Midbrain (tissue), 1 donor: ENCODE data around the gene ISCU.
A peak's percentile ranks its signal among the peaks of the same experiment; 100 is the strongest.
"Not testable (repeated sequence)": the region's sequence is repeated elsewhere in the genome, so short reads cannot be mapped to it uniquely, and the experiment has no call there.

Experiments
- DNase-seq: peaks from one replicate; lab custom pipeline; 2025; lab: John Stamatoyannopoulos, UW

The ISCU gene

DNA sequence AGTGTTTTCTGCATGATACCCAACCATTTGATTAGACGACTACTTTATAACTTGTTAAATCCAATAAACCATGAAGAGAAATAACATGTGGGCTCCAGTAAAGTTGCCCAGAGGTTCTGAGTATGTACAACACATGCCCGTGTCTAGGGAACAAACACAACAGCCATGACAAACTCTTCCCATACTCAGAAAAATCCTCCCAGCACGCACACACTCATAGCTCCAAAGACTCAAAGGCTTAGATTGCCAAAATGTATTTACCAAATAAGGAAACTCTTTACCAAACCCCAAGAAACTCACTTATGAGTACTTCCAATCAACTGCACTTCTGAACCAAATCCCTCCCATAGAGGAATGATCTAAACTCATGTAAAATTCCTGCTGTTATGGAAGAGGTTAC, 18.7 kb upstream of the ISCU start:
- no peak for DNase-seq

DNA sequence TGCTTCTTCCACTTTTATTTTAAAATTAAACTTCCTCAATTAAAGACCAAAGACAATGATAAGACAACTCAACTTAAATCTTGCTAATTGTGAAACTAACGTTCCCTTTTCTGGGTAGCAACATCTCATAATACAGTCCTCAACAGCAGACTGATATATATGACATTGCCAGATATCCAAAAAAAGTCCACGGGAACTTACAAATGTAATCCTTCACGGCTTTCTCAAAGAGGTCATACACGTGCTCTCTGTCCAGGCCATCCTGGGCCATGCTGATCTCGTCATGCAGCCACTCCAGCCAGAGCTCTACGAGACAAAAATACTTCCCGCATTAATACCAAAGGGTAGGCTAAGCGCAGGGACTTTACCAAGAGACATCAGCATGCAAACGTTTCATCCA, 14.7 kb upstream of the ISCU start:
- DNase-seq = no peak

DNA sequence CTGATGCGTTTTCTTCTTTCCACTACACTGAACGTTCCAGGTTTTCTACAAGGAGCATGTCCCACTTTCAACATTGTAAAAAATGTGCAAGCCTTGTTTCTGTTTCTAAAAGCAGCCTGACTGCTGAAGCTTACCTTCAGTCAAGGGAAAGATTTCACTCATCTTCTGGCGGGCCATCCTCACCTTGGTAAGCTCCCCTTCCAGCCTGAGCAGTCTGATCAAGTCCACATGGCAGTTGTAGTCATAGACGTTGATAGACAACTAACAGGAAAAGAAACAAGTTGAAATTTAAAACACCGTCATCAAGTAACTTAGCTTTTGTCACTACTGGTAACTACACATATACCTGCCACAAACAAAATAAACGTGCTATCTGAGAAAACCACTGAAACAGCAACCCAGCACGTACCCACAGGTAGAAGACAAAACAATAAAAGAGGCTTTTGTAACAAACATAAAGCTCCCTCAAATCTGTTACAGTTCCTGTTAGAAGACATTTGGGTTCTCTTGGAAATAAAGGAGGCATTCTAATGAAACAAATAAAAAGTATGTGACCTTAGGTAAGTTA, 13.4 kb upstream of the ISCU start:
- no peak for DNase-seq

DNA sequence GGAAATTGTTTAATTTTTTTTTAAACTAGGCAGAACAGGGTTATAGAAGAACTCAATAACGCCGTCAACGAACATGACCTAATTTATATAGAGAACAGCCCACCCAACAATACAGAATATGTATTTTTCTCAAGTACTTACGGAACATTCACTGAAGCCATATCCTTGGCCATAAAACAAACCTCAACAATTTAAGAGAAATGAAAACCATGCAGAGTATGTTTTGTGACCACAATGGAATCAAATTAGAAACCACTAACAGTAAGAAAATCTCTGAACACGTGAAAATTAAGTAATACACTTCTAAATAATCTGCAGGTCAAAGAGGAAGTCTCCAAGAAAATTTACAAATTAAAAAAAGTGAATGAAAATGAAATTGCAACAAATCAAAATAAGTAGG, 10.9 kb upstream of the ISCU start:
- DNase-seq = no peak

DNA sequence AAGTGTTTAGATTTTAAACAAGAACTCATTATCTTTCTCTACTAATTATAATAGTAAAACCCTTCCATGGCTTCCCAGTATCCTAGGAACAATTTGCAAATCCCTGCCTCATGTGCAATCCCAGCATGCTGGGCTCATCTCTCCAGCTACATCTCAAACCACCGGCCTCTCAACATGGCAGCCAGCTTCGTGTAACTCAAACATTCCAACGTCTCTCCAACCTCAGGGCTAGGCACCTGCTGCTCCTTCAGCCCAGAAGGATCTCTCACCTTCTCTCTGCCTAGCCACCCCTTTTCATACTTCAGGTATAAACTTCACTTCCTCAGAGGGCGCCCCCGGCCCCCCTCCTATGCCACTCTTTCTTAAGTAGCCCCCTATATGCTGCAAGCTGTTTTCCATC, 8.6 kb upstream of the ISCU start:
- DNase-seq = no peak

DNA sequence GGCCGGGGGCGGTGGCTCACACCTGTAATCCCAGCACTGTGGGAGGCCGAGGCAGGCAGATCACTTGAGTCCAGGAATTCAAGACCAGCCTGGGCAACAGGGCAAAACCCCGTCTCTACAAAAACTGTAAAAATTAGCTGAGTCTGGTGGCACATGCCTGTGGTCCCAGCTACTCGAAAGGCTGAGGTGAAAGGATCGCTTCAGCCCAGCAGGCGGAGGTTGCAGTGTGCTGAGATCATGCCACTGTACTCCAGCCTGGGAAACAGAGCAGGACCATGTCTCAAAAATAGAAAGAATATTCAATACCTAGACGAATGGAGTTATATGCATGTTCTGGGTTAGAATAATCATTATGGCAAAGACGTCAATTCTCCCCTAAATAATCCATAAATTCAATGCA, 7.0 kb upstream of the ISCU start:
- DNase-seq = not testable (repeated sequence)

DNA sequence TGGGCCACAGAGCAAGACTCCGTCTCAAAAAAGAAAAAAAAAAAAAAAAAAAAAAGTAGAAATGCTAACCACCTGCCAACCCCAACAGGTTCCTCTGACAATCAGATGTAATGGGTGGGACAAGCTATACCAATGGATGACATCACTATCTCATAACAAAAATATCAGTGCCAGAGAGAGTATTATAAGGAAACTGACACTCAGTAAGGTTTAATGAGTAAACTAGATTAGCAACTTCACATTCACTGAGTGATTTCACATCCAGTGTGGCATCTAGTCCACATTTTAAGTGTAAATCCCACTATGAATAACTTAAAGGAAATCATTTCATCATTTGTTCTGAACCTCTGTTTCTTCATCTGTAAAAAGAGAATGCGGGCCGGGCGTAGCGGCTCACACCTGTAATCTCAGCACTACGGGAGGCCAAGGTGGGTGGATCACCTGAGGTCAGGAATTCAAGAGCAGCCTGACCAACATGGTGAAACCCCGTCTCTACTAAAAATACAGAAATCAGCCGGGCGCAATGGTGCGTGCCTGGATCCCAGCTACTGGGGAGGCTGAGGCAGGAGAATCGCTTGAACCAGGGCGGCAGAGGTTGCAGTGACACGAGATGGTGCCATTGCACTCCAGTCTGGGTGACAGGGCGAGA, 3.3 kb upstream of the ISCU start:
- no peak for DNase-seq

DNA sequence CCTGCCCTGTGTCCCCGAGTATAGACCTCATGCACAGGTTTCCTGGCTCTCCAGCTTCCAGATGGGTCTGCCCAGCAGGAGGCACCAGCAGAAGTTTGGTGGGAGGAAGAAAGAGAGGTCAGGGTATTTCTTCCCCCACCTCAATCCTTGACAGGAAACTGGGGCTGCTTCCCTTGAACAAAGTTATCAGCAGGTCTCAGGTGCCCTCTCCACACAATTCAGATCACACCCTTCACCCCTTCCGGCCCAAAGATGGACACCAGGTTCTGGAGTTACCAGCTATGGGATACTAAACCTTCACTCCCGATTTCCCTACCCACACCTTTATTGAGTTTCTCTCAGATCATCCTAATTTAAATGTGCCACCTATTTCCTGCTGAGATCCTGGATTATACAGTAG, 2.6 kb upstream of the ISCU start:
- DNase-seq = no peak

DNA sequence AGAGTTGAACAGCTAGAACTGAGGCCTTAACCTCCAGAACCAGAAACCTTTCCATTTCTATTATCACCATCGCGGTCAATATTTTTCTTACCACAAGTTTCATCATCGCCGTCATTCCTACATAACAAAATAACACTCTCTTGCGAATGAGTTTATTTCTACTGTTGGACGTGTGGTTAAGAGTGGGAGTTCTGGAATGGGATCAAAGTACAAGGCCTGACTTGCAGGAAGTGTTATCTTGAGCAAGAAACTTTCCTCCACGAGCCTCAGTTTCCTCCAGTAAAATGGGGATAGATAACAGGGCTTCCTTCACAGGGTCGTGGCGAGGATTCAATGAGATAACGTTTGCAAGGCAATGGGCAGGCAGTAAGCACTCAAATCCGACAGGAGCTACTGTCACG, 2.1 kb upstream of the ISCU start:
- DNase-seq = no peak

DNA sequence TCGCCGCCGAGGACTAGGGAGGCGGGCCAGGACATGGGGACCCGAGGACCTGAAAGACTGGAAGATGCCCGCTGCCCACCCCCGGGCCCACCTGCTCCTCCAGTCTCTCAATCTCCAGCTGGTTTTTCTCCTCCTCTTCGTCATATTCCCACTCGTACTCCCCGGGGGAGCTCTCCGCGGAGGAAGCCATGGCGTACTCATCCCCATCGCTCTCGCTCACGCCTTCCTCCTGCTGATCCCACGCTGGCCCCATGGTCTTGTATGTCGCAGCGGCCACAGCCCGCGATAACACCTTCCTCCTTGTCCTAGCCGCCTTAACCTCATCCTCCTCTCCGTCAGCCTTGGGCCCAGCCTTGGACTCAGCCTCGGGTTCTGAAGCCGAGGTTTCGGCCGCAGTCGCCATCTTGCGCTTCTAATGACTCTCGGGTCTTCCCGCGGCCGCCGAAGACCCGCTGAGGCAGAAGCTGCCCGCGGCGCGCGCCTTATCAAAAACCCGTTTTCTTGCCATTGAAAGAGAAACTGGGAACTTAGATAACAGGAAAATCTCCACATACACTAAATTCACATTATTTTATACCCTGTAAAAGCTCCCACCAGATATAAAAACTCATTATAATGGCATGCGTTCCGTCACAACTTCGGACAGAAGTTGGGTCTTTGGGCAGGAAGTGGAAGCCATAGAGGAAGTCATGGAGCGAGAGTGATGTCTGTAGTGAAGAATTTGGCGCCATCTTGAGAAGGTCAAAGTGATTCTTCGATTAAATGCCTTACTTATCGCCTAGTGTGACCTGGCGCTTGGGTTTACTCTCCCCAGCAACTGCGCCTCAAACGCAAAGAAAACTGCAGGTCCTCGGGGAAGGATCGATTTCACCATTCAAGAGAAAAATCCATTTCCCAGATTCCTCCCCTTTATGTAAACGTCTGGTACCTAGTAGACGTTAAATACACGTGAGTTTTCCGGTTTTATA, 1.4 kb upstream of the ISCU start, which contains the start of gene SART3:
Gene SART3 (minus strand): TSS at position 422 of the 968 bp plus-strand sequence. CDS start 19 bp downstream, at position 403.
- DNase-seq = peak; percentile 91

DNA sequence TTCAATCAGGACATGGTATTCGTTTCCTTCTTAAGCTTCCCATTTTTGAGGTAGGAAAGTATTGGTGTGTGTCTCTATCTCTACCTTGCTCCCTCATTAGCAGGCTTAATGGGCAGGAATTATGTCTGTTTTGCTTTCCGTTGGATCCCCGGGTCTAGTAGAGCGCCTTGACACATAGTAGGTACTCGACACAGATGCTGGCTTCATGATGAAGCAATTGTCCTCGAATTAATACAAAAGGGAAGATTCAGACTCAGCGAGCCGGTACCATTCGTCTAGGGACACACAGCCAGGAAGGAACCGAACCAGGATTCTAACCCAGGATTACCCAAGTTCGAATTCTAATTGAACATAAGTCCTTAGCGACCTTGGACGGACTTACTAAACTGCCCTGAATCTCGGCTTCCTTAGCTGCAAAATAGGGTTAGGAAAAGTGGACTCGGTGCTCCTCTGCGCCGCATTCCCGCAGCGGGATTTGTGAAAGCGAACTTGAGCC, 496 bp upstream of the ISCU start:
- peak; percentile 51 for DNase-seq

DNA sequence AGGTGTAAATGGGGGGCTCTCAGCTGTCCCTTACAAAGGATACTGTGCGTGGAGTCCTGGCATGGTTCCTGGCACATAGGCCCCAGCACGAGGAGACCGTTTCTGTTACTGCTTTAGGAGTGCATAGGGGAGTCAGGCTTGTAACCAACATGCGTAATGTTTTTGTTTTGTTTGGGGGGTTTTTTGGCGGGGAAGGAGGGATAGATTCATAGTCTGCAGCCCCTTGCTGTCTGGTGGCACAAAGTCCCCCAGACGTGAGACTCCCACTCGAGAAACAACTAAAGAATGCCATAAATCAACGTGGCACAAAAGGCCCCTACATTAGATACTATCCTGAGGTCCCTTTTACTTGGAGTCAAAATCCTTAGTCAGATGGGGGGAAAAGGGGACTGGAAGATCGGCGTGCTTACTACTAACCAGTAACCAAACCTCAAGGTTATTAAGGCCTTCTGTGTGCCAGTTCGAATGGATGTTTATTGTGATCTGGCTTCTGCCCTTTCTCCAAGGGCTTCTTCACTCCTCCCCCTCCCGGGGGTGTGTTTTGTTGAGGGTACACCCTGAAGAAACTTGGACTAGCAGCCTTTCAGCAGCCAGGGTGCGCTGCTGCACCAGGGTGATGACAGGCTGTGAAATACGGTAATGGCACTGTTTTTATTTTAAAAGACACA, 874 bp downstream of the ISCU start:
- peak; percentile 79 for DNase-seq

DNA sequence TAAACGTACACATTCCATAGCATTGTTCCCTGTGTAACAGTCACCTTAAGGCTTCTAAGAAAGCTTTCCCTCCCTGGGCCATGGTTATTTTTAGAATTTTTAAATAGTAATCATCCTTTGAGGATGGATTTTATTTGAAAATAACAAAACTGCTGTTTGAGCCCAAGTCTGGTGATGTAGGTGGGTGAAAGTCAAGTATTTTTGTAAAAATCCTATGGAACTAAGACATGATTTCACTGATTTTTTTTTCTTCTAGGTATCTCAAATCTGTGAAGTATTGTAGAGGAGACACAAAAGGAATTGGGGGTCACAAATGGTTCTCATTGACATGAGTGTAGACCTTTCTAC, 1.4 kb downstream of the ISCU start:
- DNase-seq = no peak

DNA sequence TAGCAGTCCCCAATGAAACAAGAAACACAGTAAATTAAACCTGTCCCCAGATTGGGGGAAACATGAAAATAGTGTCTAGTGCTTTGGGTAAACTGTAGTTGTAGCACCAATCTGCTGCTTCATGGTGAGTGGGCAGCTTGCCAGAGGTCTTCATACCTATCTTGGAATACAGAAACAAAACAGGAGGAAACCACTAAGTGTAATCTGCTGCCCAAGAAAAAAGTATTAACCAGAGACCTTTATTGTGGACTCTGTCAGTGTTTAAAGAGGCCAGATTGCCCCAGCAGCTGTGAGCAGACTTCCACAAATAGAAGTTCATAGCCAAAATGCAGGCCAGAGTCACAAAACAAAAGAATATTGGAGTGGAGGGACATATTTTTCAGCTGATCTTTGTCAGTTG, 2.3 kb downstream of the ISCU start:
- no peak for DNase-seq

DNA sequence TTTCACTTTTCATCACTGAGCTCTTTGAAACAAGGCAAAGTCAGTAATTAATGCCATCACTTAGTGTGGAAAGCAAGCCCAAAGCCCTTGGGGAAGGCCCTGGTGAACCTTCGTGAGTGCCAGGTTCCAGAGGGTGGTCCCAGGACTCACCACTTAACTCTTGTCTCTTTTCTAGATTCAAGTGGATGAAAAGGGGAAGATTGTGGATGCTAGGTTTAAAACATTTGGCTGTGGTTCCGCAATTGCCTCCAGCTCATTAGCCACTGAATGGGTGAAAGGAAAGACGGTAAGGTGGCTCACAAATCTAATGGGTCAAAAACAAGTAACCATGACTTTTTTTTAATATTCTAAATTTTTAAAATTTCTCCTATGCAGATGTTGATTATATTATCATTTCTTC, 2.8 kb downstream of the ISCU start:
- no peak for DNase-seq

DNA sequence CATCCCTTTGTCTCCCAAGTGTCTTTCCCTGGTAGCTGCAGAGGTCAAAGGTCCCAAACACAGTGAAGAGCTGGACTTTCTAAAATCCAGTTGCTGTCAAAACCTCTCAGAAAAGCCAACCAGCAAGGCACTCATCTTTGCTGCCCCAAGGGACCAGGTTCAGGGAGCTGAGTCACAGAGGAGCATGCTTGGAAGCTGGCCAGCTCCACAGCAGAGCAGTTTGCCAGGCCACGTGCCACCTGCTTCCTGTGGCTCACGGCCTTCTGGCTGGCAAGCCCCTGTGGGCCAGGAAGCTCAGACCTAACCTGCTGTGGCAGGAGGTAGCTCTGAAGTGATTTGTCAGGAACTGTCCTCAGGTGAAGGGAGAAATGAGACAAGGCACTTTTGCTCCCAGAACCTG, 3.6 kb downstream of the ISCU start:
- no peak for DNase-seq

DNA sequence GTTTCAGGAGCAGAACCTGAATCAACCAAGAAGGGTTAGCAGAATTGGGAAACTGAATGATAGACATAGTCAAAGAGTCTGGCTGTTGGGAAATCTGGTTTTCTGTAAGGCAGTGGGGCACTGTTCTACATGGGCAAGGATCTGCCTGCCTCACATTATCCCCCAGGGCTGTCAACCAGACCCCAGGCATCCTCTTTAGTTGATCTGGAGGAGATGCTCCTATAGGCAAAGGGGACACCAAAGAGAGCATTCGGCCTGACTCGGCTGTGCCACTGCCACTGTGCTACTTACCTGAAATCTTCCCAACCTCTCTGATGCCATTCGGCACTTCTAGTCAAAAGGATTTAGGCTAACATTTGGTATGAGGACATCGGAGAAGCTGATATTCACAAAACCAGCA, 4.1 kb downstream of the ISCU start:
- no peak for DNase-seq

DNA sequence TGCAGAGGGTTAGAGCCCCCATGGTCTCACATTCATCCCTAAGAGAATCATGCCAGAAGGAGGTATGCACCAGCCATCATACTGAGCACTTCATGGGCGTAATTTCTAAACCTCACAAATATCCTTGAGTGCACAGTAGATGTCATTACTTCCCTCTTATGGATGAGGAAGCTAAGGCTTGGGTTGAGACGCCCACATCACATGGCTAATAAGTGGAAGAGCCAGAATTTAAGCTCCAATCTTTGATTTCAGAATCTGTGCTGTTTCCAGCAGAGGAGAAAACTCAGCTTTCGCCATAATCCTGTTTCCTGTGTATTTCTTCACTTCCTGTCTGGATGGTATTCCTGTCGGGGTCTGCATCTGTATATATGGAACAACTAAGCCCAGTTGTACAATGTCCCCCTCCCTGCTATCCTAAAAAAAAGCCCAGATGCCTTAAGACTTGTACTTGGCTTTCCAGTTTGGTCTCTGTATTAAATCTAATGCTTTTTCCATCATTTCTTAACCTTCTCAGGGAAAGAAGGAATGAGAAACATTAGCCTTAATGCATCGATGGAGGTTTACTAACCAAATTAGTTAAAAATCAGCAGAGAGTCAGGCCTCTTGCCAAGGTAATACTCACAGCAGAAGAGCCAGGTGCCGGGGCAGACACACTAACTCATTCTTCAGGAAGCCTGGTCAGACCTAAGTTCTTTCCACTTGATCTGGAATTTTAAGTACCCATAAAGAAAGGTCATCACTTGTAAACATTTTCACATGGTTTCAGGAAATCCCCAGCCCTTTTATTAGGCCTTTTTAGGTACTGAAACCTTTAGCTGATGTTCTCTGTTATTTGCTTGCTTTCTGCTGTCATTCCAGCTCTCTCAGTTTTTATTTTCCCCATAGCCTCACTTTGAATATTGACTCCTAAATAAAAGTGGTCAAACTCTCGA, 5.3 kb downstream of the ISCU start:
- DNase-seq = no peak

DNA sequence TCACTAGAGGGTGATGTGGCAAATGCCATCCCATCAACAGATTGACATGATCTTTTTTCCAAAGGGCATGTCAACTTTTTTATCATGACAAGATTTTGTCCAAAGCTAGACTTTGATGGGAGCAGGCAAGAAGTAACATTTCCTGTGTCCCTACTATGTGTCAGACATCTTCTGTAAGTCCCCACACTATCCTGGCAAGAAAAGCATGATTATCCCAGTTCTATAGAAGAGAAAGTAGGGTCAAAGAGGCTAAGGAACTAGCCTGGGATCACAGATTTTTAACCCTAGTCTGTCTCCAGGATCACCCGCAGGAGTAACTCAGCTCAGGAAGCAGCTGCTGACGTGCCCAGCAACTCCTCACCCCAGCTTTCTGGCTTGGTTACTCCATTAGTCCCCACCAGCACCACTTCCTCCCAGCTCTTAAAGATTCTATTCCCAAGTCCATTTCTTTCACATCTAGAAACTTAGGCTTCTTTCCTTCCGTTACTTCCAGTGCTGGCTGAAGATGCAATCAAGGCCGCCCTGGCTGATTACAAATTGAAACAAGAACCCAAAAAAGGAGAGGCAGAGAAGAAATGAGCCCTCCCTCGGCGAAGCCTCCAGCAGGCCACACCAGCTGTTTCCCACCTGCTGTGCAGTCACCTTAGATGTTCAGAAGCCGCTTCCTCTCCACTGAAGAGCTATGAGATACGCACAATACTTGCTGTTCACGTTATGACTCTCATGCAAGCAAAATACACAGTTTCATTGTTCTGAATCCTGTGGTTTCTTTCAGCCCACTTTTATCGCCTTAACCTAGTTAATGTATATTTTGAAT, 6.2 kb downstream of the ISCU start:
- no peak for DNase-seq
